AG10803 (cell line): ENCODE measurements around the gene MTA1.

Experiments
- DNase-seq: peaks from one replicate; pipeline ENCODE4 v3.0.0; 2010; ENCODE audit warnings: low read depth
- H3K4me3 ChIP-seq: 2 replicates; pipeline ENCODE4 v1.5.1; 2011; ENCODE audit warnings: mild to moderate bottlenecking, low read length, control low read depth
- CTCF ChIP-seq: conservative IDR thresholded peaks from 2 replicates; pipeline ENCODE4 v1.5.1; 2011; ENCODE audit warnings: mild to moderate bottlenecking, low read length, control low read depth, inconsistent platforms

MTA1 gene

GRCh38 chr14:105480807-105481801, 61.5 kb downstream of the MTA1 start:
- peak overlapping the region; percentile 59 for H3K4me3 ChIP-seq
- peak; percentile 90 for TF ChIP-seq CTCF
- DNase-seq, result peak; percentile 87

GRCh38 chr14:105481886-105482457, 62.3 kb downstream of the MTA1 start:
- peak; percentile 99 for DNase-seq
- peak overlapping the region; percentile 59 for H3K4me3 ChIP-seq
- peak; percentile 23 for TF ChIP-seq CTCF

- no peak overlapping the region for H3K4me3 ChIP-seq
- TF ChIP-seq CTCF, result no peak
- DNase-seq, result no peak
Measured at GRCh38 chr14:105482486-105483110, 63.0 kb downstream of the MTA1 start.

- TF ChIP-seq CTCF, result no peak
- no peak for DNase-seq
- H3K4me3 ChIP-seq, result no peak overlapping the region
Measured at GRCh38 chr14:105483300-105484068, 63.9 kb downstream of the MTA1 start.

- no peak overlapping the region for H3K4me3 ChIP-seq
- DNase-seq, result peak; percentile 76
- no peak for TF ChIP-seq CTCF
Measured at GRCh38 chr14:105484069-105484996, 64.7 kb downstream of the MTA1 start.

GRCh38 chr14:105484997-105485393, 65.4 kb downstream of the MTA1 start:
- H3K4me3 ChIP-seq, result no peak overlapping the region
- DNase-seq, result no peak
- TF ChIP-seq CTCF, result no peak
